HCT116 (cell line): ENCODE data around the gene SNCAIP. TPM values are rescaled to one million over a fixed set of nuclear protein-coding genes. Genes with fewer than 3 reads are reported as not detected.
"Not testable (repeated sequence)": the region's sequence is repeated elsewhere in the genome, so short reads cannot be mapped to it uniquely, and the experiment has no call there.

Experiments
- ATAC-seq: fragments of 200-7000 bp; cut with Tn5 transposase; 2 replicates; pipeline ENCODE4 v1.9.1; 2020; ENCODE audit warnings: mild to moderate bottlenecking, moderate library complexity
- BruUV-seq: library from RNA; stranded (reverse); fragments of 400-500 nt; replicated peaks from 2 replicates; lab custom pipeline; 2021; lab: Mats Ljungman, UMichigan
- CTCF ChIA-PET: fragments of 300-600 bp; sonication (Branson Sonifier 250); formaldehyde crosslinking; loops from one replicate; lab custom pipeline; 2021; ENCODE audit warnings: antibody characterized with exemption; lab: Charles Lee
- POLR2A ChIA-PET: fragments of 300-600, 350-600 bp; sonication (Branson Sonifier 250); formaldehyde crosslinking; loops from one replicate; lab custom pipeline; 2021; ENCODE audit warnings: antibody characterized with exemption; lab: Charles Lee
- RAD21 ChIA-PET, 2 experiments: fragments of 300-600 bp; sonication (Branson Sonifier 250); formaldehyde crosslinking; loops; one replicate each; lab custom pipeline; 2023; ENCODE audit warnings: low total read pairs in 2 of 2; ENCODE audit not compliant: uncharacterized antibody in 2 of 2, unreplicated experiment in 2 of 2, low non-redundant PET in 1 of 2; lab: Charles Lee
- DNase-seq: peaks from one replicate; pipeline ENCODE4 v3.0.0-alpha.2; 2010; ENCODE audit warnings: low read depth, low spot score
- H2AFZ ChIP-seq: fragments of 200-600 bp; shearing (Covaris generic), sonication (generic); 2 replicates; pipeline ENCODE4 v1.6.1; 2017; ENCODE audit warnings: low read depth, mixed run types, mixed read lengths, antibody characterized with exemption, low read length; ENCODE audit not compliant: poor library complexity, severe bottlenecking
- H3K27ac ChIP-seq: 2 replicates; pipeline ENCODE4 v1.5.1; 2012; ENCODE audit warnings: low read depth, low read length
- H3K27me3 ChIP-seq: fragments of 200-600 bp; sonication (generic); 2 replicates; pipeline ENCODE4 v1.6.1; 2016; ENCODE audit warnings: mixed run types, low read length, mixed read lengths; ENCODE audit not compliant: insufficient read depth
- H3K36me3 ChIP-seq, 2 experiments: fragments of 200-500 bp in 1 of 2; fragments of 200-600 bp in 1 of 2; sonication (Bioruptor generic) in 1 of 2; sonication (generic) in 1 of 2; 2 replicates each; pipeline versions ENCODE4 v1.5.1 to v1.6.1; 2014 to 2016; ENCODE audit warnings: low read length in 2 of 2, inconsistent platforms in 1 of 2, mixed read lengths in 1 of 2, mixed run types in 1 of 2; ENCODE audit not compliant: insufficient read depth in 2 of 2, control insufficient read depth in 1 of 2
- H3K4me1 ChIP-seq, 2 experiments: fragments of 200-600 bp in 1 of 2; sonication (generic) in 1 of 2; 2 replicates each; pipeline versions ENCODE4 v1.5.1 to v1.6.1; 2012 to 2017; ENCODE audit warnings: low read length in 2 of 2, inconsistent platforms in 1 of 2, mild to moderate bottlenecking in 1 of 2, mixed read lengths in 1 of 2, mixed run types in 1 of 2, moderate library complexity in 1 of 2; ENCODE audit not compliant: insufficient read depth in 2 of 2, control insufficient read depth in 1 of 2
- H3K4me2 ChIP-seq: fragments of 200-600 bp; sonication (generic); 2 replicates; pipeline ENCODE4 v1.6.1; 2017; ENCODE audit warnings: mixed run types, low read length, mixed read lengths
- H3K4me3 ChIP-seq, 2 experiments: fragments of 200-600 bp in 1 of 2; sonication (generic) in 1 of 2; replicated peaks in 1 of 2; 2 replicates each; pipeline ENCODE4 v1.5.1; 2011 to 2016; ENCODE audit warnings: low read length in 2 of 2, control low read depth in 1 of 2, low read depth in 1 of 2, mild to moderate bottlenecking in 1 of 2, mixed read lengths in 1 of 2, mixed run types in 1 of 2
- H3K79me2 ChIP-seq: fragments of 200-600 bp; sonication (generic); 2 replicates; pipeline ENCODE4 v1.6.1; 2017; ENCODE audit warnings: mild to moderate bottlenecking, mixed run types, low read length, moderate library complexity, mixed read lengths; ENCODE audit not compliant: insufficient read depth
- H3K9ac ChIP-seq: fragments of 200-600 bp; sonication (generic); 2 replicates; pipeline ENCODE4 v1.6.1; 2016; ENCODE audit warnings: low read length, mixed read lengths
- H3K9me2 ChIP-seq: fragments of 200-600 bp; sonication (generic), shearing (Covaris generic); 2 replicates; pipeline ENCODE4 v1.6.1; 2017; ENCODE audit warnings: mixed run types, mild to moderate bottlenecking, moderate library complexity; ENCODE audit not compliant: insufficient read depth
- H3K9me3 ChIP-seq, 2 experiments: fragments of 200-500 bp in 1 of 2; fragments of 200-600 bp in 1 of 2; sonication (Bioruptor generic) in 1 of 2; sonication (generic) in 1 of 2; 2 replicates each; pipeline ENCODE4 v1.6.1; 2014 to 2017; ENCODE audit warnings: low read length in 2 of 2, mixed read lengths in 2 of 2, inconsistent platforms in 1 of 2, low read depth in 1 of 2, mild to moderate bottlenecking in 1 of 2, mixed run types in 1 of 2, moderate library complexity in 1 of 2; ENCODE audit not compliant: control insufficient read depth in 1 of 2, insufficient read depth in 1 of 2
- H4K20me1 ChIP-seq: fragments of 200-600 bp; sonication (generic), shearing (Covaris generic); 2 replicates; pipeline ENCODE4 v1.6.1; 2017; ENCODE audit warnings: mixed run types, mild to moderate bottlenecking, moderate library complexity; ENCODE audit not compliant: insufficient read depth
- ATF3 ChIP-seq: IDR thresholded peaks from 2 replicates; pipeline ENCODE4 v1.6.1; 2012
- CBX3 ChIP-seq: IDR thresholded peaks from 2 replicates; pipeline ENCODE4 v1.6.1; 2012; ENCODE audit warnings: low read depth
- CTCF ChIP-seq, 3 experiments: fragments of 200-600 bp in 1 of 3; sonication (generic) in 1 of 3; IDR thresholded peaks in 2 of 3; conservative IDR thresholded peaks in 1 of 3; 2 replicates each; pipeline ENCODE4 v1.5.1; 2012 to 2017; ENCODE audit warnings: low read depth in 2 of 3, low read length in 2 of 3, antibody characterized with exemption in 1 of 3, borderline replicate concordance in 1 of 3, control low read depth in 1 of 3, mild to moderate bottlenecking in 1 of 3, mixed read lengths in 1 of 3, mixed run types in 1 of 3, moderate library complexity in 1 of 3; ENCODE audit not compliant: insufficient read depth in 1 of 3
- ELF1 ChIP-seq: IDR thresholded peaks from 2 replicates; pipeline ENCODE4 v1.6.1; 2012; ENCODE audit warnings: low read depth, borderline replicate concordance
- EZH2phosphoT487 ChIP-seq: fragments of 200-600 bp; IDR thresholded peaks from 2 replicates; pipeline ENCODE4 v1.6.1; 2018; ENCODE audit warnings: antibody characterized with exemption, borderline replicate concordance
- FOSL1 ChIP-seq: IDR thresholded peaks from 2 replicates; pipeline ENCODE4 v1.6.1; 2012; ENCODE audit warnings: low read depth
- JUND ChIP-seq: IDR thresholded peaks from 2 replicates; pipeline ENCODE4 v1.6.1; 2012
- MAX ChIP-seq: IDR thresholded peaks from 2 replicates; pipeline ENCODE4 v1.6.1; 2012
- POLR2A ChIP-seq: IDR thresholded peaks from 2 replicates; pipeline ENCODE4 v1.7.0; 2011; ENCODE audit warnings: borderline replicate concordance; ENCODE audit not compliant: insufficient read depth, insufficient read length; ENCODE audit errors: extremely low read depth
- POLR2AphosphoS5 ChIP-seq: IDR thresholded peaks from 2 replicates; pipeline ENCODE4 v1.6.1; 2011; ENCODE audit warnings: mild to moderate bottlenecking, low read depth, low read length, moderate library complexity
- RAD21 ChIP-seq: IDR thresholded peaks from 2 replicates; pipeline ENCODE4 v1.6.1; 2012; ENCODE audit warnings: low read depth, mild to moderate bottlenecking
- REST ChIP-seq: IDR thresholded peaks from 2 replicates; pipeline ENCODE4 v1.6.1; 2012; ENCODE audit warnings: low read depth
- ZNF274 ChIP-seq: fragments of 200-500 bp; sonication (Bioruptor generic); IDR thresholded peaks from 2 replicates; pipeline ENCODE4 v1.6.1; 2014; ENCODE audit warnings: mild to moderate bottlenecking, low read depth, low read length, inconsistent platforms
- intact Hi-C: fragments of 100-400 bp; cut with micrococcal nuclease; formaldehyde crosslinking; loops from 2 replicates; pipeline ENCODE4 v1.10.0; 2022
- total RNA-seq: library from RNA; stranded (reverse); gene quantifications from one replicate; pipeline ENCODE4 v1.2.1, GENCODE V29; 2021; ENCODE audit not compliant: unreplicated experiment

SNCAIP gene
- total RNA-seq, 1 experiment from 2014 or later, result not detected

- no peak overlapping the region for H2AFZ ChIP-seq
- H3K9ac ChIP-seq, result no peak overlapping the region
- RAD21 ChIA-PET, result no interaction called here
- intact Hi-C loops, result no loop called here
- H3K79me2 ChIP-seq, result no peaks in the 10 kb centered on the region
- H3K9me3 ChIP-seq, result no peaks in the 10 kb centered on the region
- CTCF ChIA-PET, result no interaction called here
- TF ChIP-seq JUND (no peak), CTCF (IDR thresholded peaks at IDR 0.05 in 2 of 3, conservative IDR thresholded peaks at IDR 0.05 in 1 of 3; ENCODE audit: borderline replicate concordance in 1 of 3, insufficient read depth in 1 of 3, low read depth in 2 of 3, low read length in 2 of 3) (no peak), ATF3 (no peak), MAX (no peak), CBX3 (no peak), ZNF274 (no peak), POLR2AphosphoS5 (no peak), POLR2A (no peak), REST (no peak), ELF1 (no peak), FOSL1 (no peak), RAD21 (no peak), EZH2phosphoT487 (no peak)
- H3K4me2 ChIP-seq, result no peak overlapping the region
- no peak for DNase-seq
- no peak for ATAC-seq
- H3K36me3 ChIP-seq, result no peaks in the 10 kb centered on the region
- BruUV-seq, result no TSS peak
- no peak overlapping the region for H3K27ac ChIP-seq
- no peaks in the 10 kb centered on the region for H3K9me2 ChIP-seq
- H3K27me3 ChIP-seq, result no peaks in the 10 kb centered on the region
- H3K4me1 ChIP-seq, result no peaks in the 10 kb centered on the region
- POLR2A ChIA-PET, result no interaction called here
- H3K4me3 ChIP-seq, result no peak overlapping the region
- H4K20me1 ChIP-seq, result no peaks in the 10 kb centered on the region
Observed at GRCh38 chr5:122377026-122377425, 65.0 kb downstream of the SNCAIP start.

GRCh38 chr5:122382938-122383337 lies 70.9 kb downstream of the SNCAIP start:
- intact Hi-C loops, H4K20me1 ChIP-seq, H3K79me2 ChIP-seq, POLR2A ChIA-PET, H3K4me2 ChIP-seq, RAD21 ChIA-PET, H2AFZ ChIP-seq, H3K9ac ChIP-seq, H3K4me3 ChIP-seq, H3K4me1 ChIP-seq, H3K36me3 ChIP-seq, H3K9me2 ChIP-seq, H3K27ac ChIP-seq, DNase-seq, H3K9me3 ChIP-seq, CTCF ChIA-PET, H3K27me3 ChIP-seq, ATAC-seq, BruUV-seq: not testable (repeated sequence)
